AG09319 (cell line): Measurements from ENCODE around the gene C10orf95.

ENCODE experiments used
- DNase-seq: peaks from one replicate; pipeline ENCODE4 v3.0.0-alpha.2; 2010; ENCODE audit warnings: low read depth; ENCODE audit errors: extremely low read depth
- TF ChIP-seq, protein P1 (sequence below): IDR thresholded peaks from 2 replicates; pipeline ENCODE4 v1.5.1; 2011; ENCODE audit warnings: low read depth, mild to moderate bottlenecking, inconsistent platforms, low read length, moderate library complexity

C10orf95 gene

GRCh38 chr10:102491136-102491535 is 39.8 kb upstream of the C10orf95 start:
- no peak for DNase-seq
- TF ChIP-seq, protein P1, sequence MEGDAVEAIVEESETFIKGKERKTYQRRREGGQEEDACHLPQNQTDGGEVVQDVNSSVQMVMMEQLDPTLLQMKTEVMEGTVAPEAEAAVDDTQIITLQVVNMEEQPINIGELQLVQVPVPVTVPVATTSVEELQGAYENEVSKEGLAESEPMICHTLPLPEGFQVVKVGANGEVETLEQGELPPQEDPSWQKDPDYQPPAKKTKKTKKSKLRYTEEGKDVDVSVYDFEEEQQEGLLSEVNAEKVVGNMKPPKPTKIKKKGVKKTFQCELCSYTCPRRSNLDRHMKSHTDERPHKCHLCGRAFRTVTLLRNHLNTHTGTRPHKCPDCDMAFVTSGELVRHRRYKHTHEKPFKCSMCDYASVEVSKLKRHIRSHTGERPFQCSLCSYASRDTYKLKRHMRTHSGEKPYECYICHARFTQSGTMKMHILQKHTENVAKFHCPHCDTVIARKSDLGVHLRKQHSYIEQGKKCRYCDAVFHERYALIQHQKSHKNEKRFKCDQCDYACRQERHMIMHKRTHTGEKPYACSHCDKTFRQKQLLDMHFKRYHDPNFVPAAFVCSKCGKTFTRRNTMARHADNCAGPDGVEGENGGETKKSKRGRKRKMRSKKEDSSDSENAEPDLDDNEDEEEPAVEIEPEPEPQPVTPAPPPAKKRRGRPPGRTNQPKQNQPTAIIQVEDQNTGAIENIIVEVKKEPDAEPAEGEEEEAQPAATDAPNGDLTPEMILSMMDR: no peak

GRCh38 chr10:102485093-102485784 is 33.9 kb upstream of the C10orf95 start:
- TF ChIP-seq, protein P1: no peak
- DNase-seq: no peak

DNA sequence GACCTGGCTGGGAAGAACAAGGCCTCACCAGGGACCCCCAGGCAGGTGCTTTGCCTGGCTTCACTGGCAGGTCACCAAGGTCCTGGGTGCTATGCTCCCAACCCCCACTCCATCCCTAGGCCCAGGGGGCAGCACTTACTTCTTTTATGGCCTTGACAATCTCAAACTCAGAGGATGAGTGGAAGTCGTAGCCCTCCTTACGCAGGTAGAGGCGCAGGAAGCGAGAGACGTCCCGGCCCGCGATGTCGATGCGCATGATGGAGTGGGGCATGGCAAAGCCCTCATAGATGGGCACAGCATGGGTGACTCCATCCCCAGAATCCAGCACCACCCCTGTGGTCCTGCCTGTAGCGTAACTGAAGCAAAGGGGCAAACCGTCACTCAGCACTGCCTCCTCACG is 32.7 kb upstream of the C10orf95 start:
- TF ChIP-seq, protein P1: no peak

DNA sequence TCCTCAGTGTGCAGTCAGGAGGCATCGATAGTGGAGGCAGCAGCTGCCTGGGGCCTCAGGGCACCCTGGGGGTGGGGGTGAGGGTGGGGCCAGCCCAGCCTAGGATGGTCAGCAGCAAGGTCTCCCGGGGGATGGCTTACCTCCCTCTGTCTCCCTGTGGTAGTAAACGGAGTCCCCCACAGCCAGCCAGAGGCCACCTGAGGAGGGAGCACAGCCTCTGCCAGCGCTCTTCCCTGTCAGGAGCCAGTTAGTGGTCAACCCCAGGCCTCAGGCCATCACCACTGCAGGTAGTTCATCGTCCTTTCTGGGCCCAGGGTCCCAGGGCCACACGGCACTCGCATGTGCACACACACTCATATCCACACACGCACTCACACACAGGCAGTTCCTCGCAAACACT is 29.1 kb upstream of the C10orf95 start:
- no peak for DNase-seq
- TF ChIP-seq, protein P1: no peak

More for the DNA sequence above, 32.7 kb upstream of the C10orf95 start:
- DNase-seq: no peak

- DNase-seq: no peak
- TF ChIP-seq, protein P1: no peak
Observed at GRCh38 chr10:102479651-102480050, 28.3 kb upstream of the C10orf95 start.

DNA sequence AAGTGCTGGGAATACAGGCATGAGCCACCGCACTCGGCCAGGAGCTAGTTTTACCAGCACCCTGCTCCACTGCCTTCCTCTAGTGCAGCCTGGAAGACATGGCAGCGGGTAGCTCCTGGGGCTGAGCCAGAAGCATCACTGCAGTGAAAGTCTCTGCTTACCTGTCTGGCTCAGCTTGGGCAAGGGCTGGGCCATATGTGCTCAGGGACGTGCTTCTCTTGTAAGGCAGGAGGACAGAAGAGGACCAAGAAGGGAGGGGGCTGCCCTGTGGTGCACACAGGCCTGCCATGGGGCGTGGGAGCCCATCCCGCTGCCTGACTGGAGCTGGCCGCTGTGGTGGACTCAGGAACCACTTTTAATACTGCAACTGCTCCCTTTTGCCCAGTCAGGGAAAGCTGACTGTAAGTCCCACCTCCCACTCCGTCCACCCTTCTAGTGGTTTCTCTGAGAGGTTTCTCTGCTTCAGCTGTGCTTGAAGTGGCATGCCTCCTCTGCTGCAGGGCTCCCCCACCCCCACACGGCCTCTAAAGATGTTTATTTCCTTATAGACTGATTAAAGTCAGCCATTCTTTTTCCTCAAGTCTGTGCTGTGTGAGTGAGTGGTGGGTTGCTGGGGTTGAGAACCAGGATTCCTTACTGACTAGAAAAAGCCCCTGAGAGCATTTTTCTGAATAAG is 25.3 kb upstream of the C10orf95 start:
- DNase-seq: no peak
- TF ChIP-seq, protein P1: no peak

- TF ChIP-seq, protein P1: no peak
Observed at GRCh38 chr10:102475451-102476040, 24.2 kb upstream of the C10orf95 start.

More at GRCh38 chr10:102475451-102476040, 24.2 kb upstream of the C10orf95 start:
- DNase-seq: no peak
